H1 (cell line): ENCODE data around the gene OSMR. TPM values are rescaled to one million over a fixed set of nuclear protein-coding genes. Genes with fewer than 3 reads are reported as not detected.

ENCODE experiments used
- ATF3 ChIP-seq: IDR thresholded peaks from 2 replicates; pipeline ENCODE4 v1.6.1; 2011; ENCODE audit warnings: low read depth, mild to moderate bottlenecking, low read length; ENCODE audit not compliant: insufficient read depth
- E2F6 ChIP-seq: IDR thresholded peaks from 2 replicates; pipeline ENCODE4 v1.6.1; 2012; ENCODE audit warnings: inconsistent platforms
- SRF ChIP-seq: IDR thresholded peaks from 2 replicates; pipeline ENCODE4 v1.6.1; 2011; ENCODE audit warnings: mild to moderate bottlenecking, low read depth, low read length, moderate library complexity
- SUZ12 ChIP-seq: fragments of 200-600 bp; sonication (generic); IDR thresholded peaks from 2 replicates; pipeline ENCODE4 v1.6.1; 2012; ENCODE audit warnings: mild to moderate bottlenecking, inconsistent platforms, low read length, moderate library complexity, mixed read lengths
- polyA plus RNA-seq, 7 experiments: library from polyadenylated mRNA; depleted of rRNA in 3 of 7; stranded (reverse) in 5 of 7; unstranded in 2 of 7; fragments of >200 nt in 5 of 7; fragments of 200-250 nt in 2 of 7; gene quantifications; 1 replicate in 5 of 7; 2 replicates in 1 of 7; 4 replicates in 1 of 7; pipeline versions ENCODE4 v1.2.1 to v1.2.3, GENCODE V29; 2011 to 2013; ENCODE audit warnings: missing spikeins in 2 of 7, mixed read lengths in 2 of 7
- total RNA-seq: library from RNA; stranded (reverse); fragmentation: NEBNext Ultra II Directional; extraction: Animal tissue kit (Norgen Biotek cat#: 25700); gene quantifications from 2 replicates; pipeline ENCODE4 v1.2.1, GENCODE V29; 2021

The OSMR gene
- total and polyA plus RNA-seq, 2 of the 8 experiments (the other 6 are each of a cell fraction or from before 2014, with no cell fraction given): 2.3 to 2.6 TPM

GRCh38 chr5:38938973-38939372 lies 93.2 kb downstream of the OSMR start (continued):
- TF ChIP-seq E2F6: no peak
- TF ChIP-seq SUZ12: no peak
- no peak for TF ChIP-seq ATF3
- TF ChIP-seq SRF: no peak
